GM23338 (cell line): Measurements from ENCODE around the gene SLC7A6. TPM values are rescaled to one million over a fixed set of nuclear protein-coding genes. Genes with fewer than 3 reads are reported as not detected.

Source experiments
- ATAC-seq: fragments of 200-7000 bp; cut with Tn5 transposase; 3 replicates; pipeline ENCODE4 v1.9.1; 2020
- DNase-seq: peaks from one replicate; pipeline ENCODE4 v3.0.0-alpha.2; 2015; ENCODE audit warnings: low spot score
- H2AFZ ChIP-seq: fragments of 200-600 bp; sonication (generic); 2 replicates; pipeline ENCODE4 v1.8.0; 2016; ENCODE audit warnings: antibody characterized with exemption, mild to moderate bottlenecking, moderate library complexity
- H3F3A ChIP-seq: fragments of 200-600 bp; sonication (generic); replicated peaks from 2 replicates; pipeline ENCODE4 v1.8.0; 2017; ENCODE audit warnings: antibody characterized with exemption, mixed run types, low read depth
- H3K27ac ChIP-seq: fragments of 200-600 bp; sonication (generic); 2 replicates; pipeline ENCODE4 v1.6.1; 2016; ENCODE audit warnings: low read depth
- H3K27me3 ChIP-seq: fragments of 200-600 bp; sonication (generic); 2 replicates; pipeline ENCODE4 v1.8.0; 2016; ENCODE audit warnings: mild to moderate bottlenecking, mixed run types, moderate library complexity; ENCODE audit not compliant: insufficient read depth
- H3K36me3 ChIP-seq: fragments of 200-600 bp; sonication (generic); 2 replicates; pipeline ENCODE4 v1.8.0; 2016; ENCODE audit warnings: mild to moderate bottlenecking; ENCODE audit not compliant: insufficient read depth
- H3K4me1 ChIP-seq: fragments of 200-600 bp; sonication (generic); 2 replicates; pipeline ENCODE4 v1.8.0; 2016; ENCODE audit warnings: mild to moderate bottlenecking, moderate library complexity; ENCODE audit not compliant: insufficient read depth
- H3K4me2 ChIP-seq: fragments of 200-600 bp; sonication (generic); 2 replicates; pipeline ENCODE4 v1.7.1; 2017; ENCODE audit warnings: mixed run types
- H3K4me3 ChIP-seq: fragments of 200-600 bp; sonication (generic); 2 replicates; pipeline ENCODE4 v1.6.1; 2016; ENCODE audit warnings: mixed run types
- H3K79me2 ChIP-seq: fragments of 200-600 bp; sonication (generic); replicated peaks from 2 replicates; pipeline ENCODE4 v1.8.0; 2017; ENCODE audit warnings: mild to moderate bottlenecking; ENCODE audit not compliant: insufficient read depth
- H3K9me2 ChIP-seq: fragments of 200-600 bp; sonication (generic); 2 replicates; pipeline ENCODE4 v1.8.0; 2017; ENCODE audit not compliant: insufficient read depth
- H4K20me1 ChIP-seq: fragments of 200-600 bp; sonication (generic); replicated peaks from 2 replicates; pipeline ENCODE4 v1.8.0; 2017; ENCODE audit warnings: mild to moderate bottlenecking; ENCODE audit not compliant: insufficient read depth
- H3K27ac Mint-ChIP-seq: 2 replicates; pipeline ENCODE4 v1.8.0; 2020; ENCODE audit warnings: inconsistent platforms, mild to moderate bottlenecking, moderate library complexity, mixed read lengths
- H3K27me3 Mint-ChIP-seq: 3 replicates; pipeline ENCODE4 v1.8.0; 2022; ENCODE audit warnings: low read depth, mild to moderate bottlenecking, moderate library complexity, mixed read lengths, inconsistent platforms; ENCODE audit not compliant: insufficient read depth, poor library complexity
- H3K36me3 Mint-ChIP-seq: 3 replicates; pipeline ENCODE4 v1.8.0; 2021; ENCODE audit warnings: low read depth, mild to moderate bottlenecking, inconsistent platforms, moderate library complexity, mixed read lengths
- H3K4me1 Mint-ChIP-seq: 3 replicates; pipeline ENCODE4 v1.8.0; 2020; ENCODE audit warnings: mild to moderate bottlenecking, inconsistent platforms, mixed read lengths
- H3K4me3 Mint-ChIP-seq: 3 replicates; pipeline ENCODE4 v1.8.0; 2021; ENCODE audit warnings: moderate library complexity, mild to moderate bottlenecking, inconsistent platforms, mixed read lengths
- H3K9me3 Mint-ChIP-seq: 3 replicates; pipeline ENCODE4 v1.8.0; 2020; ENCODE audit warnings: moderate library complexity, mild to moderate bottlenecking, inconsistent platforms, mixed read lengths
- CREB1 ChIP-seq: fragments of 250-450 bp; sonication (Bioruptor Pico); IDR thresholded peaks from 2 replicates; pipeline ENCODE4 v1.5.0; 2020; ENCODE audit warnings: low read depth, mild to moderate bottlenecking, moderate library complexity
- ETS1 ChIP-seq: IDR thresholded peaks from 2 replicates; pipeline ENCODE4 v1.6.1; 2016; ENCODE audit warnings: antibody characterized with exemption
- JUNB ChIP-seq: IDR thresholded peaks from one replicate; pipeline ENCODE4 v1.6.1; 2016; ENCODE audit warnings: antibody characterized with exemption; ENCODE audit not compliant: unreplicated experiment
- NANOG ChIP-seq: IDR thresholded peaks from 2 replicates; pipeline ENCODE4 v1.6.1; 2016; ENCODE audit warnings: antibody characterized with exemption, borderline replicate concordance
- POLR2AphosphoS5 ChIP-seq: IDR thresholded peaks from 2 replicates; pipeline ENCODE4 v1.6.1; 2016; ENCODE audit warnings: antibody characterized with exemption, low read depth
- ZNF114 ChIP-seq: fragments of 250-450 bp; sonication (Bioruptor Pico); IDR thresholded peaks from 2 replicates; pipeline ENCODE4 v1.5.0; 2020; ENCODE audit warnings: mild to moderate bottlenecking, moderate library complexity
- ZNF462 ChIP-seq: fragments of 250-450 bp; sonication (Bioruptor Pico); IDR thresholded peaks from 2 replicates; pipeline ENCODE4 v1.5.0; 2020; ENCODE audit warnings: mild to moderate bottlenecking, moderate library complexity
- polyA plus RNA-seq: library from polyadenylated mRNA; unstranded; fragments of >200 nt; fragmentation: Nextera tagmentation; extraction: Ambion mirVana; gene quantifications from 2 replicates; pipeline ENCODE4 v1.2.1, GENCODE V29; 2016
- total RNA-seq: library from RNA; depleted of rRNA; stranded (reverse); fragments of >200 nt; shearing (Covaris generic); gene quantifications from 2 replicates; pipeline ENCODE4 v1.2.3, GENCODE V29; 2014

The SLC7A6 gene
- total and polyA plus RNA-seq, 2 experiments from 2014 or later, result 16.6 to 30.9 TPM

GRCh38 chr16:68285683-68286082 lies 21.4 kb downstream of the SLC7A6 start:
- Histone ChIP-seq H3K36me3 (peaks cover 4% of the 10 kb centered on the region; the same call in 1 of the 2 replicates), H3K27me3 (no peaks in the 10 kb centered on the region), H3K79me2 (no peaks in the 10 kb centered on the region), H3F3A (no peaks in the 10 kb centered on the region), H3K4me2 (no peak overlapping the region), H4K20me1 (peaks cover 6% of the 10 kb centered on the region; the same call in 1 of the 2 replicates), H3K4me1 (no peaks in the 10 kb centered on the region), H3K27ac (no peak overlapping the region), H2AFZ (no peak overlapping the region), H3K9me2 (no peaks in the 10 kb centered on the region), H3K4me3 (no peak overlapping the region)
- Mint-ChIP-seq H3K36me3 (peaks cover 23% of the 10 kb centered on the region; the same call in 2 of the 3 replicates), H3K27me3 (no peaks in the 10 kb centered on the region), H3K9me3 (no peaks in the 10 kb centered on the region), H3K27ac (no peak overlapping the region), H3K4me1 (peaks cover 8% of the 10 kb centered on the region), H3K4me3 (no peak overlapping the region)
- ATAC-seq (no peak), DNase-seq (no peak)
- TF ChIP-seq CREB1 (CRISPR knock-in tag) (no peak), POLR2AphosphoS5 (no peak), ZNF114 (no peak), ZNF462 (CRISPR knock-in tag) (no peak), NANOG (no peak), JUNB (no peak), ETS1 (no peak)
